HG03159 (cell line): ENCODE measurements around the gene C1QTNF2.

Experiments used
- ATAC-seq: cut with Tn5 transposase; IDR thresholded peaks from one replicate; pipeline ENCODE4 v1.9.1; 2021; ENCODE audit warnings: mild to moderate bottlenecking, moderate library complexity; ENCODE audit not compliant: unreplicated experiment

Gene C1QTNF2

GRCh38 chr5:160369990-160370712 is at the start of gene C1QTNF2:
C1QTNF2 (minus strand) TSS chr5:160370626; CDS start chr5:160355011, 15,615 bp downstream.
- ATAC-seq: no peak

GRCh38 chr5:160420331-160420610 is 49.8 kb upstream of the C1QTNF2 start:
- ATAC-seq: no peak

- no peak for ATAC-seq
Observed at GRCh38 chr5:160419458-160420330, 49.3 kb upstream of the C1QTNF2 start.

GRCh38 chr5:160418561-160419457 is 48.4 kb upstream of the C1QTNF2 start, which contains the start of gene SLU7:
SLU7 (minus strand) TSS chr5:160419081; CDS start chr5:160415294, 3,787 bp downstream.
- peak; percentile 64 for ATAC-seq

GRCh38 chr5:160399402-160400353 is 29.3 kb upstream of the C1QTNF2 start, which contains the start of gene FAM200C:
FAM200C (minus strand) TSS chr5:160400054; CDS start chr5:160395490, 4,564 bp downstream.
- ATAC-seq: peak; percentile 75

- no peak for ATAC-seq
Observed at GRCh38 chr5:160398806-160399205, 28.4 kb upstream of the C1QTNF2 start.

GRCh38 chr5:160397492-160397891 is 27.1 kb upstream of the C1QTNF2 start:
- ATAC-seq: no peak

- ATAC-seq: no peak
Observed at GRCh38 chr5:160395111-160395510, 24.7 kb upstream of the C1QTNF2 start.

- no peak for ATAC-seq
Observed at GRCh38 chr5:160390787-160391696, 20.6 kb upstream of the C1QTNF2 start.

GRCh38 chr5:160387445-160387844 is 17.0 kb upstream of the C1QTNF2 start:
- ATAC-seq: no peak

- ATAC-seq: no peak
Observed at GRCh38 chr5:160385496-160385895, 15.1 kb upstream of the C1QTNF2 start.

GRCh38 chr5:160384681-160385080 is 14.3 kb upstream of the C1QTNF2 start:
- no peak for ATAC-seq

GRCh38 chr5:160382346-160382745 is 11.9 kb upstream of the C1QTNF2 start:
- ATAC-seq: no peak

GRCh38 chr5:160380041-160380440 is 9.6 kb upstream of the C1QTNF2 start:
- ATAC-seq: no peak

GRCh38 chr5:160379511-160379910 is 9.1 kb upstream of the C1QTNF2 start:
- ATAC-seq: no peak

GRCh38 chr5:160378330-160378729 is 7.9 kb upstream of the C1QTNF2 start:
- no peak for ATAC-seq

- no peak for ATAC-seq
Observed at GRCh38 chr5:160377651-160378050, 7.2 kb upstream of the C1QTNF2 start.

- ATAC-seq: no peak
Observed at GRCh38 chr5:160376416-160376815, 6.0 kb upstream of the C1QTNF2 start.

- ATAC-seq: no peak
Observed at GRCh38 chr5:160375701-160376100, 5.3 kb upstream of the C1QTNF2 start.
